ENCODE measurements around the gene SYCP1. TPM values are rescaled to one million over a fixed set of nuclear protein-coding genes. Genes with fewer than 3 reads are reported as not detected.
"Not testable (repeated sequence)": the region's sequence is repeated elsewhere in the genome, so short reads cannot be mapped to it uniquely, and the experiment has no call there.

Gene SYCP1, protein sequence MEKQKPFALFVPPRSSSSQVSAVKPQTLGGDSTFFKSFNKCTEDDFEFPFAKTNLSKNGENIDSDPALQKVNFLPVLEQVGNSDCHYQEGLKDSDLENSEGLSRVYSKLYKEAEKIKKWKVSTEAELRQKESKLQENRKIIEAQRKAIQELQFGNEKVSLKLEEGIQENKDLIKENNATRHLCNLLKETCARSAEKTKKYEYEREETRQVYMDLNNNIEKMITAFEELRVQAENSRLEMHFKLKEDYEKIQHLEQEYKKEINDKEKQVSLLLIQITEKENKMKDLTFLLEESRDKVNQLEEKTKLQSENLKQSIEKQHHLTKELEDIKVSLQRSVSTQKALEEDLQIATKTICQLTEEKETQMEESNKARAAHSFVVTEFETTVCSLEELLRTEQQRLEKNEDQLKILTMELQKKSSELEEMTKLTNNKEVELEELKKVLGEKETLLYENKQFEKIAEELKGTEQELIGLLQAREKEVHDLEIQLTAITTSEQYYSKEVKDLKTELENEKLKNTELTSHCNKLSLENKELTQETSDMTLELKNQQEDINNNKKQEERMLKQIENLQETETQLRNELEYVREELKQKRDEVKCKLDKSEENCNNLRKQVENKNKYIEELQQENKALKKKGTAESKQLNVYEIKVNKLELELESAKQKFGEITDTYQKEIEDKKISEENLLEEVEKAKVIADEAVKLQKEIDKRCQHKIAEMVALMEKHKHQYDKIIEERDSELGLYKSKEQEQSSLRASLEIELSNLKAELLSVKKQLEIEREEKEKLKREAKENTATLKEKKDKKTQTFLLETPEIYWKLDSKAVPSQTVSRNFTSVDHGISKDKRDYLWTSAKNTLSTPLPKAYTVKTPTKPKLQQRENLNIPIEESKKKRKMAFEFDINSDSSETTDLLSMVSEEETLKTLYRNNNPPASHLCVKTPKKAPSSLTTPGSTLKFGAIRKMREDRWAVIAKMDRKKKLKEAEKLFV
- not detected for total RNA-seq
- not detected for polyA plus RNA-seq

- Mint-ChIP-seq H3K36me3 (no peaks in the 10 kb centered on the region), H3K27me3 (peaks cover 38 to 55% of the 10 kb centered on the region in 2 donors), H3K4me3 (peak within 1 kb of the TSS in 6 of 7 donors; percentile 33 to 68 (median 44)), H3K27ac (no peak within 1 kb of the TSS), H3K4me1 (peaks cover 8 to 11% (median 10%) of the 10 kb centered on the region in 3 donors), H3K9me3 (peaks cover 0 to 5% (median 0%) of the 10 kb centered on the region in 5 donors)
- Histone ChIP-seq H3K27me3 (ENCODE audit: insufficient read depth, low read length, poor library complexity, severe bottlenecking) (peaks cover 23% of the 10 kb centered on the region), H3K9me3 (ENCODE audit: low read length) (no peaks in the 10 kb centered on the region), H3K4me1 (ENCODE audit: insufficient read depth, low read length) (no peaks in the 10 kb centered on the region), H3K27ac (ENCODE audit: low read depth, low read length) (no peak within 1 kb of the TSS), H3K4me3 (ENCODE audit: low read length) (no peak within 1 kb of the TSS), H3K36me3 (ENCODE audit: insufficient read depth, low read length) (no peaks in the 10 kb centered on the region)
- DNase-seq: peak in 1 of 5 donors; percentile 3
- ChIA-PET CTCF (no interaction called here), POLR2A (no interaction called here)
Observed at GRCh38 chr1:114854693-114855320, at the start of gene SYCP1. Gene SYCP1, plus strand, starts transcription at chr1:114854863. Its CDS starts 602 bp downstream, at chr1:114855465.

- Histone ChIP-seq H3K27ac (ENCODE audit: low read depth, low read length) (no peak overlapping the region), H3K4me1 (ENCODE audit: insufficient read depth, low read length) (no peaks in the 10 kb centered on the region), H3K27me3 (ENCODE audit: insufficient read depth, low read length, poor library complexity, severe bottlenecking) (no peaks in the 10 kb centered on the region), H3K4me3 (ENCODE audit: low read length) (no peak overlapping the region), H3K36me3 (ENCODE audit: insufficient read depth, low read length) (no peaks in the 10 kb centered on the region), H3K9me3 (ENCODE audit: low read length) (no peaks in the 10 kb centered on the region)
- ChIA-PET POLR2A (no interaction called here), CTCF (no interaction called here)
- peaks cover 13 to 24% (median 16%) of the 10 kb centered on the region in 5 donors for H3K9me3 Mint-ChIP-seq
- no peak overlapping the region for H3K27ac Mint-ChIP-seq
- no peak for DNase-seq
- peaks cover 12 to 41% of the 10 kb centered on the region in 2 donors for H3K27me3 Mint-ChIP-seq
- H3K36me3 Mint-ChIP-seq: peaks cover 0 to 17% (median 0%) of the 10 kb centered on the region in 3 donors
- no peaks in the 10 kb centered on the region for H3K4me1 Mint-ChIP-seq
- no peak overlapping the region for H3K4me3 Mint-ChIP-seq
Observed at GRCh38 chr1:114819869-114820268, 34.8 kb upstream of the SYCP1 start.

- no peak overlapping the region for H3K4me3 ChIP-seq (ENCODE audit: low read length)
- H3K4me1 Mint-ChIP-seq: no peaks in the 10 kb centered on the region
- no peaks in the 10 kb centered on the region for H3K4me1 ChIP-seq (ENCODE audit: insufficient read depth, low read length)
- H3K9me3 ChIP-seq (ENCODE audit: low read length): no peaks in the 10 kb centered on the region
- no peak overlapping the region for H3K27ac ChIP-seq (ENCODE audit: low read depth, low read length)
- H3K36me3 Mint-ChIP-seq: peaks cover 0 to 21% (median 0%) of the 10 kb centered on the region in 3 donors
- H3K4me3 Mint-ChIP-seq: no peak overlapping the region
- no peaks in the 10 kb centered on the region for H3K36me3 ChIP-seq (ENCODE audit: insufficient read depth, low read length)
- ChIA-PET POLR2A (no interaction called here), CTCF (no interaction called here)
- no peak overlapping the region for H3K27ac Mint-ChIP-seq
- peaks cover 13 to 27% (median 20%) of the 10 kb centered on the region in 5 donors for H3K9me3 Mint-ChIP-seq
- H3K27me3 Mint-ChIP-seq: peaks cover 13 to 44% of the 10 kb centered on the region in 2 donors
- no peaks in the 10 kb centered on the region for H3K27me3 ChIP-seq (ENCODE audit: insufficient read depth, low read length, poor library complexity, severe bottlenecking)
- no peak for DNase-seq
Observed at GRCh38 chr1:114820392-114820791, 34.3 kb upstream of the SYCP1 start.

- peaks cover 19 to 29% (median 24%) of the 10 kb centered on the region in 5 donors for H3K9me3 Mint-ChIP-seq
- DNase-seq: no peak
- H3K27ac ChIP-seq (ENCODE audit: low read depth, low read length): no peak overlapping the region
- peaks cover 0 to 23% (median 0%) of the 10 kb centered on the region in 3 donors for H3K36me3 Mint-ChIP-seq
- no peaks in the 10 kb centered on the region for H3K9me3 ChIP-seq (ENCODE audit: low read length)
- peaks cover 19 to 53% of the 10 kb centered on the region in 2 donors for H3K27me3 Mint-ChIP-seq
- no peaks in the 10 kb centered on the region for H3K4me1 ChIP-seq (ENCODE audit: insufficient read depth, low read length)
- CTCF ChIA-PET: no interaction called here
- H3K4me1 Mint-ChIP-seq: no peaks in the 10 kb centered on the region
- H3K4me3 Mint-ChIP-seq: no peak overlapping the region
- POLR2A ChIA-PET: no interaction called here
- no peak overlapping the region for H3K27ac Mint-ChIP-seq
- H3K36me3 ChIP-seq (ENCODE audit: insufficient read depth, low read length): no peaks in the 10 kb centered on the region
- no peaks in the 10 kb centered on the region for H3K27me3 ChIP-seq (ENCODE audit: insufficient read depth, low read length, poor library complexity, severe bottlenecking)
- no peak overlapping the region for H3K4me3 ChIP-seq (ENCODE audit: low read length)
Observed at GRCh38 chr1:114821978-114822377, 32.7 kb upstream of the SYCP1 start.

DNA sequence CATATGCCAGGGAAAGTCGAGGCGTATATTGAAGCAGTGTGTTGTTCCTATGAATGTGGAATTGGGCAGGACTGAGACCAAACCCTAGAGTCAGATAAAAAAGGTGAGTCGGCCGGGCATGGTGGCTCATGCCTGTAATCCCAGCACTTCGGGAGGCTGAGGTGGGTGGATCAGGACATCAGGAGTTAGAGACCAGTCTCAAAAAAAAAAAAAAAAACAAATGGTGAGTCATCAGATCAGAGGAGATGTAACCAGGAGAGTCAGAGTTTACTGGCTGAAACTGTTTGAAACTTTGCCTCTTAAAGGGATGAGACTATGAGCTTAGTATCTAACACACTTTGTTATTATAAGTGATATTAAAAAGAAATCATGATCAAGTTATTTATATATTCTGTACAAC is 26.4 kb upstream of the SYCP1 start:
- no peak overlapping the region for H3K27ac ChIP-seq (ENCODE audit: low read depth, low read length)
- H3K36me3 ChIP-seq (ENCODE audit: insufficient read depth, low read length): no peaks in the 10 kb centered on the region
- ChIA-PET CTCF (interaction anchor here (1.8 kb wide), 1 partner anchor 18 kb away, joined by 4 read pairs; no protein-coding TSS in a partner anchor), POLR2A (no interaction called here)
- H3K9me3 ChIP-seq (ENCODE audit: low read length): no peaks in the 10 kb centered on the region
- DNase-seq: no peak
- H3K9me3 Mint-ChIP-seq: peaks cover 7 to 20% (median 15%) of the 10 kb centered on the region in 5 donors
- H3K4me3 ChIP-seq (ENCODE audit: low read length): no peak overlapping the region
- no peaks in the 10 kb centered on the region for H3K27me3 ChIP-seq (ENCODE audit: insufficient read depth, low read length, poor library complexity, severe bottlenecking)
- no peaks in the 10 kb centered on the region for H3K4me1 Mint-ChIP-seq
- H3K4me3 Mint-ChIP-seq: no peak overlapping the region
- H3K27me3 Mint-ChIP-seq: peaks cover 9 to 36% of the 10 kb centered on the region in 2 donors
- peaks cover 0 to 11% (median 0%) of the 10 kb centered on the region in 3 donors for H3K36me3 Mint-ChIP-seq
- no peak overlapping the region for H3K27ac Mint-ChIP-seq
- H3K4me1 ChIP-seq (ENCODE audit: insufficient read depth, low read length): no peaks in the 10 kb centered on the region

DNA sequence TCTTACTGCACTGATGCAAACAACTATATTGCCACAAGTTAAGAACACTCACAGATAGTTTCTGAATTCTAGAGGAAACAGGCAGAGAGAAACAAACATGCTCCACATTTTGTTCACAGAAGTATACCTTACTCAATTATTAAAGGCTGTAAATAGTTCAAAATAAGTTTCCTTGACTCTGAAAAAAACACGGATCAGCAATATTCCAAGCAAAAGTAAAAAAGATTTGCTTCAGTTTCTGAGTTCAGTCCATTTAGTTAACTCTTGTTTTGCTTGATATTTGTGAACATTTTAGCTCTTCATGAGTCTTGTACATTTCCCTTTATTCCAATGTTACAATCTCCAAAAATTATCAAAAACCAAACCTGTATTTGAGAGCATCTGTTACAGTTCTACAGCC is 24.6 kb upstream of the SYCP1 start:
- POLR2A ChIA-PET; H3K27me3 ChIP-seq (ENCODE audit: insufficient read depth, low read length, poor library complexity, severe bottlenecking); H3K9me3 ChIP-seq (ENCODE audit: low read length); H3K27ac ChIP-seq (ENCODE audit: low read depth, low read length); H3K9me3 Mint-ChIP-seq; DNase-seq; H3K4me1 ChIP-seq (ENCODE audit: insufficient read depth, low read length); H3K27ac Mint-ChIP-seq; H3K4me3 Mint-ChIP-seq; H3K4me3 ChIP-seq (ENCODE audit: low read length); H3K36me3 Mint-ChIP-seq; H3K36me3 ChIP-seq (ENCODE audit: insufficient read depth, low read length); H3K4me1 Mint-ChIP-seq: not testable (repeated sequence)
- CTCF ChIA-PET: interaction anchor here (1.8 kb wide), 1 partner anchor 19 kb away, joined by 4 read pairs; no protein-coding TSS in a partner anchor
- peaks cover 11 to 31% of the 10 kb centered on the region in 2 donors for H3K27me3 Mint-ChIP-seq

DNA sequence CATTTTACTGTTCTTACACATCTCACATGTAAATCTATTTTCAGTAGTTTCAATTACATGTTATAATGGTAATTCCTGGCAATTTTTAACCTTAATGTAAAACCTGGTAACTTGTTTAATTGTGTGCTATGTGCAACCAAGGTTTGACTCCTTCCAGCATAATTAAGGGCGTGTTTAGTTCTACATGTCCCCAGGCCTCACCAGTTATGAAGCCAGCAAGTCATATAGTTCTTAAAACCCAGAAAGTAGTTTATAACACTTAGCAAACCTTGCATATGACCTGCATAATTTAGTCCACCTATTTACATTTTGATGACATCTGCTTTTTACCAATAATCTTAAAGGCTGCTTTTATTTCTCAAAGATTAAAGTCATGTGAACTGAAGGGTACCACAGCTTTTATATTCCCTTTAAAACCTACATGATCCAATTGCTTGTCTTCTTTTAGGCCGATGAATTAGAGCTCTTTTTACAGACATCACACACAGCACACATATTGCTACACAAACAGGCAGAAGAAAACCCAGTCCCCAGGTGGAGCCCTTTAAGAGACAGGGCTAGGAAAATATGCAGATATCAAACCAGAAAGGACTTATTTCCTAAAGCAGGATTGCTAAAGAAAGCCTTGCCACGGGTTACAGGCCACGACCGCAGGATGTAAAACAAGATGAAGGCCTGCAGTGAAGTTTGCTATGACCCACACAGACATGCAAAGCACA is 23.2 kb upstream of the SYCP1 start:
- Mint-ChIP-seq H3K27me3 (peaks cover 5 to 26% of the 10 kb centered on the region in 2 donors), H3K4me1 (no peaks in the 10 kb centered on the region), H3K36me3 (no peaks in the 10 kb centered on the region), H3K27ac (no peak overlapping the region), H3K4me3 (no peak overlapping the region), H3K9me3 (peaks cover 0 to 2% (median 0%) of the 10 kb centered on the region in 5 donors)
- Histone ChIP-seq H3K27ac (ENCODE audit: low read depth, low read length) (no peak overlapping the region), H3K27me3 (ENCODE audit: insufficient read depth, low read length, poor library complexity, severe bottlenecking) (no peaks in the 10 kb centered on the region), H3K36me3 (ENCODE audit: insufficient read depth, low read length) (no peaks in the 10 kb centered on the region), H3K9me3 (ENCODE audit: low read length) (no peaks in the 10 kb centered on the region), H3K4me3 (ENCODE audit: low read length) (no peak overlapping the region), H3K4me1 (ENCODE audit: insufficient read depth, low read length) (no peaks in the 10 kb centered on the region)
- DNase-seq: no peak
- CTCF ChIA-PET: no interaction called here
- POLR2A ChIA-PET: no interaction called here

All from CD8-positive, alpha-beta memory T cell (primary cell).